ENCODE data around the gene OBSCN.

Gene OBSCN

GRCh38 chr1:228283043-228283371 lies 75.2 kb downstream of the OBSCN start:
- no peak for DNase-seq (ENCODE audit: low read depth)
- H3K4me3 ChIP-seq (ENCODE audit: low read length): no peak overlapping the region
- TF ChIP-seq CTCF (IDR thresholded peaks at IDR 0.05; ENCODE audit: insufficient read depth, low read depth, low read length, missing control alignments): no peak

- no peak overlapping the region for H3K4me3 ChIP-seq (ENCODE audit: low read length)
- no peak for DNase-seq (ENCODE audit: low read depth)
- no peak for TF ChIP-seq CTCF (IDR thresholded peaks at IDR 0.05; ENCODE audit: insufficient read depth, low read depth, low read length, missing control alignments)
These were observed 75.8 kb downstream of the OBSCN start for GRCh38 chr1:228283476-228284147.

GRCh38 chr1:228284148-228284495 lies 76.3 kb downstream of the OBSCN start:
- DNase-seq (ENCODE audit: low read depth): no peak
- H3K4me3 ChIP-seq (ENCODE audit: low read length): no peak overlapping the region

GRCh38 chr1:228284521-228284920 lies 76.7 kb downstream of the OBSCN start:
- H3K4me3 ChIP-seq (ENCODE audit: low read length): no peak overlapping the region
- no peak for DNase-seq (ENCODE audit: low read depth)
- TF ChIP-seq CTCF (IDR thresholded peaks at IDR 0.05; ENCODE audit: insufficient read depth, low read depth, low read length, missing control alignments): no peak

More at GRCh38 chr1:228284148-228284495, 76.3 kb downstream of the OBSCN start:
- no peak for TF ChIP-seq CTCF (IDR thresholded peaks at IDR 0.05; ENCODE audit: insufficient read depth, low read depth, low read length, missing control alignments)

- no peak overlapping the region for H3K4me3 ChIP-seq (ENCODE audit: low read length)
- TF ChIP-seq CTCF (IDR thresholded peaks at IDR 0.05; ENCODE audit: insufficient read depth, low read depth, low read length, missing control alignments): no peak
- no peak for DNase-seq (ENCODE audit: low read depth)
These were observed 78.0 kb downstream of the OBSCN start for GRCh38 chr1:228285661-228286504.

- DNase-seq (ENCODE audit: low read depth): no peak
- H3K4me3 ChIP-seq (ENCODE audit: low read length): no peak overlapping the region
- no peak for TF ChIP-seq CTCF (IDR thresholded peaks at IDR 0.05; ENCODE audit: insufficient read depth, low read depth, low read length, missing control alignments)
These were observed 78.9 kb downstream of the OBSCN start for GRCh38 chr1:228286505-228287417.
